ENCODE measurements around the gene MAP3K20. TPM values are rescaled to one million over a fixed set of nuclear protein-coding genes. Genes with fewer than 3 reads are reported as not detected.
A peak's percentile ranks its signal among the peaks of the same experiment; 100 is the strongest.

MAP3K20 gene
- total RNA-seq, 4 donors from 2014 or later, result 24.7 to 40.2 (median 33.8) TPM

DNA sequence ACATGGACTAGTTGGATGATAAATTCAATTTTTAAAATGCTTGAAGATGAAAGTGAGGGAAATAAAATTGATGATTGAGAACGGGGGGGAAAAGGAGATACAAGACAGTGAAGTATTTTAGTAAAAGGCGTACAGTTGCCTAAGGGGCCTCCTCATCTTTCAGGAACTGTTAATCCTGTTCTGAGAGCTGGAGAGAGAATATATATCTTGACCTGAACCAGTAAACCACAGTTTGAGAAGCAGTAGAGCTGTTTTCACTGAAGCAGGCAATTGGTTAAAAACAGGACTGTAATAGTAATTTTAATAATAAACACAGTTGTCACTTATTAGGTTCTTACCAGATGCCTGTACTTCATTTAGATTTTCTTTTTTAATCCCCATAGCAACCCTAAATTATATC, 137.5 kb downstream of the MAP3K20 start:
- Histone ChIP-seq H3K4me1 (peaks cover 0 to 24% (median 11%) of the 10 kb centered on the region in 4 donors), H3K9me3 (no peaks in the 10 kb centered on the region), H3K27me3 (no peaks in the 10 kb centered on the region), H3K4me3 (no peak overlapping the region), H3K27ac (peak overlapping the region in 2 of 4 donors; percentile 51 to 82), H3K36me3 (no peaks in the 10 kb centered on the region)
- DNase-seq, result no peak
- in situ Hi-C loops (cut with MboI; ENCODE audit: low pct_ligation_motif_present in 1 of 4, low pct_unique_long_range_greater_than_20kb in 1 of 4, low sequenced_read_pairs in 3 of 4) (loop anchor here (5.0 to 25.0 kb wide), 4 partner anchors 178 to 401 kb away; no protein-coding TSS in a partner anchor), intact Hi-C loops (cut with DNase I; ENCODE audit: low total_unique reads) (no loop called here)
- TF ChIP-seq, protein P1, sequence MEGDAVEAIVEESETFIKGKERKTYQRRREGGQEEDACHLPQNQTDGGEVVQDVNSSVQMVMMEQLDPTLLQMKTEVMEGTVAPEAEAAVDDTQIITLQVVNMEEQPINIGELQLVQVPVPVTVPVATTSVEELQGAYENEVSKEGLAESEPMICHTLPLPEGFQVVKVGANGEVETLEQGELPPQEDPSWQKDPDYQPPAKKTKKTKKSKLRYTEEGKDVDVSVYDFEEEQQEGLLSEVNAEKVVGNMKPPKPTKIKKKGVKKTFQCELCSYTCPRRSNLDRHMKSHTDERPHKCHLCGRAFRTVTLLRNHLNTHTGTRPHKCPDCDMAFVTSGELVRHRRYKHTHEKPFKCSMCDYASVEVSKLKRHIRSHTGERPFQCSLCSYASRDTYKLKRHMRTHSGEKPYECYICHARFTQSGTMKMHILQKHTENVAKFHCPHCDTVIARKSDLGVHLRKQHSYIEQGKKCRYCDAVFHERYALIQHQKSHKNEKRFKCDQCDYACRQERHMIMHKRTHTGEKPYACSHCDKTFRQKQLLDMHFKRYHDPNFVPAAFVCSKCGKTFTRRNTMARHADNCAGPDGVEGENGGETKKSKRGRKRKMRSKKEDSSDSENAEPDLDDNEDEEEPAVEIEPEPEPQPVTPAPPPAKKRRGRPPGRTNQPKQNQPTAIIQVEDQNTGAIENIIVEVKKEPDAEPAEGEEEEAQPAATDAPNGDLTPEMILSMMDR (IDR thresholded peaks at IDR 0.05), result no peak
- no peak for TF ChIP-seq POLR2A (IDR thresholded peaks at IDR 0.05)
- TF ChIP-seq EP300 (IDR thresholded peaks at IDR 0.05; ENCODE audit: low read depth), result no peak
- no peak for TF ChIP-seq POLR2AphosphoS5 (IDR thresholded peaks at IDR 0.05)
- WGBS, 2 donors (ENCODE audit: low coverage in 1 of 2), result 80 to 89% methylated on average over 2 of the region's 2 CpGs

DNA sequence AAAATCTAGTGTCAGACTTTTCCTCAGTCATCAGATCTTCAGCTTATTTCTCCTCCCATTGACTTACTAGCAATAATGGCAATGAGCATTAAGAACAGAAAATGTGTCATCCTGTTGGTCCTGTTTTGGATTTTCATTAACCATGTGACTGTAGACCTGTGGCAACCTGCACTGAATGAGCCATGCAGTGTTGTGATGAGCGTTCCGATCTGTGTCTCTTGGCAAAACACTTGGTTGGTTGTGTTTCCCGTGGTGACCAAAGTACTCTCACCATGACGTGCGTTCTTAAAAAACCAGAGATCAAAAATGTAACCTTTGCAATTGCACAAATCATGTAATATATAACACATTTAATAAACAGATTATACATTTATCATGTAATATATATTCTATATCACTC, 138.6 kb downstream of the MAP3K20 start:
- Histone ChIP-seq H3K9me3 (no peaks in the 10 kb centered on the region), H3K27me3 (no peaks in the 10 kb centered on the region), H3K4me1 (peaks cover 8 to 34% (median 17%) of the 10 kb centered on the region in 4 donors), H3K36me3 (no peaks in the 10 kb centered on the region), H3K27ac (peak overlapping the region in 2 of 4 donors; percentile 51 to 82), H3K4me3 (no peak overlapping the region)
- 83 to 84% methylated on average over 5 of the region's 5 CpGs for WGBS, 2 donors (ENCODE audit: low coverage in 1 of 2)
- in situ Hi-C loops (cut with MboI; ENCODE audit: low pct_ligation_motif_present in 1 of 4, low pct_unique_long_range_greater_than_20kb in 1 of 4, low sequenced_read_pairs in 3 of 4), result loop anchor here (5.0 to 25.0 kb wide), 4 partner anchors 179 to 402 kb away; no protein-coding TSS in a partner anchor
- no peak for DNase-seq
- intact Hi-C loops (cut with DNase I; ENCODE audit: low total_unique reads), result no loop called here
- no peak for TF ChIP-seq EP300 (IDR thresholded peaks at IDR 0.05; ENCODE audit: low read depth)
- TF ChIP-seq, protein P1 (IDR thresholded peaks at IDR 0.05), result no peak
- TF ChIP-seq POLR2A (IDR thresholded peaks at IDR 0.05), result no peak
- TF ChIP-seq POLR2AphosphoS5 (IDR thresholded peaks at IDR 0.05), result no peak

DNA sequence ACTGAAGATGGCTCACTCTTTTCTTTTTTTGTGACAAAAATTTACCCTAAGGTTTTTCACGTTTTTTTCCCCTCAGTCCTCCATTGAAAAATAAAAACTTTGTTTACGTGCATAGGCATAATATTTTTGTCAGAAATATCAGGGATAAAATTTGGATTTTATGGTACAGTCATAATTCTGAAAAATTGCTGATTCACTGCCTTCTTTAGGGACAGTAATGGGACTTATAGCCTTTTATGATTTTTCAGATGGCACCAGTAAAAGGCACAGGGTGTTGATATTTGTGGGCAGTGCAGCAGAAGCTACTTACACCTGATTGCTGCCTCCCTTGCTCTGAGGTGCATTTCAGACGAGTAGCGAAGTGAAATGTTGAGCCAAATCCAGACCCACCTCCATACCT, 139.7 kb downstream of the MAP3K20 start:
- Histone ChIP-seq H3K27me3 (no peaks in the 10 kb centered on the region), H3K4me1 (peaks cover 9 to 35% (median 17%) of the 10 kb centered on the region in 4 donors), H3K27ac (peak overlapping the region in 3 of 4 donors; percentile 4 to 52 (median 34)), H3K36me3 (no peaks in the 10 kb centered on the region), H3K4me3 (no peak overlapping the region), H3K9me3 (no peaks in the 10 kb centered on the region)
- no peak for DNase-seq
- TF ChIP-seq POLR2AphosphoS5 (IDR thresholded peaks at IDR 0.05), result no peak
- TF ChIP-seq, protein P1 (IDR thresholded peaks at IDR 0.05), result no peak
- no peak for TF ChIP-seq POLR2A (IDR thresholded peaks at IDR 0.05)
- in situ Hi-C loops (cut with MboI; ENCODE audit: low pct_ligation_motif_present in 1 of 4, low pct_unique_long_range_greater_than_20kb in 1 of 4, low sequenced_read_pairs in 3 of 4), result loop anchor here in 3 of 4 donors (10.0 to 25.0 kb wide), 3 partner anchors 181 to 403 kb away; no protein-coding TSS in a partner anchor
- intact Hi-C loops (cut with DNase I; ENCODE audit: low total_unique reads), result loop anchor here (5.0 kb wide), 1 partner anchor 188 kb away; no protein-coding TSS in a partner anchor
- 72 to 91% methylated on average over 2 to 4 of the region's 4 CpGs for WGBS, 2 donors (ENCODE audit: low coverage in 1 of 2)

DNA sequence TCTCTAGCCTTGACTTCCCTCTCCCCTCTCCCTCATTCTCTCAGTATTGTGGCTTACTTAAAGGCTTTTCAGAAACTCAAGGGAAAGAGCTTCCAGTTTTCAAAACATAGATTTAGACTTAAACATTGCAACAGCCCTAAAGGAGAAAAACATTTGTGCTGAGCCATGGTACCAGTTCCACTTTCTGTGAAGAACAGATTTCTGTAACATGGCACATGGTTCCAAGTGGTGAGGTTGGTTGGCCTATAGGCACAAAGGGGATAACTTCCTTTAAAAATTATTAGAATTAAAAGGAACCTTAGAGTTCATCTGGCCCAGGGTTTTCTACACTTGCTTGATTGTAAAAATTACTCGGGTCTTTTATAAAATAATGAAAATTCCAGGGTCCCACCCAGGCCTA, 140.4 kb downstream of the MAP3K20 start:
- H3K4me3 ChIP-seq, result no peak overlapping the region
- no peaks in the 10 kb centered on the region for H3K36me3 ChIP-seq
- no peaks in the 10 kb centered on the region for H3K9me3 ChIP-seq
- no peak for DNase-seq
- TF ChIP-seq, protein P1 (IDR thresholded peaks at IDR 0.05), result no peak
- TF ChIP-seq POLR2AphosphoS5 (IDR thresholded peaks at IDR 0.05), result no peak
- TF ChIP-seq EP300 (IDR thresholded peaks at IDR 0.05; ENCODE audit: low read depth), result no peak
- TF ChIP-seq POLR2A (IDR thresholded peaks at IDR 0.05), result no peak
- in situ Hi-C loops (cut with MboI; ENCODE audit: low pct_ligation_motif_present in 1 of 4, low pct_unique_long_range_greater_than_20kb in 1 of 4, low sequenced_read_pairs in 3 of 4), result loop anchor here in 3 of 4 donors (10.0 to 25.0 kb wide), 3 partner anchors 181 to 404 kb away; no protein-coding TSS in a partner anchor
- WGBS, 2 donors (ENCODE audit: low coverage in 1 of 2), result 95% methylated on average over 1 of the region's 1 CpG; no CpG with 5 or more reads in 1 of the 2 donors
- no peaks in the 10 kb centered on the region for H3K27me3 ChIP-seq
- H3K27ac ChIP-seq, result peak overlapping the region in 2 of 4 donors; percentile 34 to 52
- peaks cover 9 to 28% (median 15%) of the 10 kb centered on the region in 4 donors for H3K4me1 ChIP-seq
- intact Hi-C loops (cut with DNase I; ENCODE audit: low total_unique reads), result loop anchor here (5.0 kb wide), 1 partner anchor 189 kb away; no protein-coding TSS in a partner anchor

All from transverse colon (tissue), 4 donors.